ENCODE data around the gene CMIP. TPM values are rescaled to one million over a fixed set of nuclear protein-coding genes. Genes with fewer than 3 reads are reported as not detected.

Gene CMIP
- polyA plus RNA-seq, 1 of the 3 experiments (the other 2 are of a cell fraction) = 5.4 TPM

DNA sequence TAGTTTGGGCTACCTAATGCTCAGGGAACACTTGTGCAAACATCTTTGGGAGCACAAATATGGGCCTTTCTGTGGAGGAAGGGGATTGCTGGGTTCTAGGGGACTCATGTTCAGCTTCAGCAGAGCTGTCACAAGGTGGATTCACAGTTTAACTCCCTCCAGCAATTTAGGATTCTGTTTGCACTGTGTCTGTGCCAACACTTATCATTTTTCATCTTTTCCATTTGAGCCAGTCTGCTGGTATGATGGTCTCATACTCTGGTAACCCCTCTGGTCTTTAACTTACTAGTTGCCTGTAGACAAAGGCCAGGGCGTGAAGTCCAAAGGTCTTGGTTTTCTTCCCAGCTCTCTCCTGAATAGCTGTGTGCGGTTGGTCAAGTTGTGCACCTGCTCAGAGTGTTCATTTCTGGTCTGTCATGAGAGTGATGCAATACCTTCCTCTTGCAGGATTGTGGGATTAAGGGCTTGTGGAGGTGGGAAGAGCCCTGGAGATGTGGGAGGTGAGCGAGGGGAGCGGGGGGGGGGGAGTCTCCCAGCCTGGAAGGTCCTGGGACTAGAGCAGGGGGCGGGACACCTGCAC is 152.6 kb downstream of the CMIP start:
- peaks cover 7% of the 10 kb centered on the region for H3F3A ChIP-seq (replicated peaks; ENCODE audit: insufficient read depth)
- no peak overlapping the region for H3K4me3 ChIP-seq (ENCODE audit: low read depth in 2 of 2, low read length in 1 of 2)
- 100% methylated on average over 3 of the region's 5 CpGs for WGBS (ENCODE audit: low lambda C conversion rate)
- no peaks in the 10 kb centered on the region for H3K9me2 ChIP-seq
- no peaks in the 10 kb centered on the region for H3K9me3 ChIP-seq
- H3K27me3 ChIP-seq (ENCODE audit: insufficient read depth) = no peaks in the 10 kb centered on the region
- TF ChIP-seq NRF1 (IDR thresholded peaks at IDR 0.05; ENCODE audit: low read depth, low read length) (no peak), EP300 (IDR thresholded peaks at IDR 0.05; ENCODE audit: borderline replicate concordance in 1 of 2, low read depth in 1 of 2, low read length in 1 of 2) (no peak), GABPA (IDR thresholded peaks at IDR 0.05; ENCODE audit: low read depth) (no peak), CHD2 (IDR thresholded peaks at IDR 0.05; ENCODE audit: low read length, partially characterized antibody) (no peak), RAD21 (IDR thresholded peaks at IDR 0.05; ENCODE audit: low read length) (no peak)
- no peak for DNase-seq
- no peak overlapping the region for H2AFZ ChIP-seq (ENCODE audit: low read depth)
- CTCF ChIA-PET = interaction anchor here (1.2 to 1.7 kb wide), 5 partner anchors 13 to 133 kb away, joined by 3 to 6 read pairs (median 3); no protein-coding TSS in a partner anchor
- H3K4me2 ChIP-seq = no peak overlapping the region
- POLR2A ChIA-PET = no interaction called here
- no peaks in the 10 kb centered on the region for H3K36me3 ChIP-seq (replicated peaks in 1 of 2; ENCODE audit: control insufficient read depth in 1 of 2, insufficient read depth in 2 of 2, low read length in 1 of 2)
- H3K79me2 ChIP-seq (ENCODE audit: insufficient read depth) = no peaks in the 10 kb centered on the region
- peaks cover 14 to 19% of the 10 kb centered on the region in 2 experiments; a peak in 3 of 4 replicates for H3K4me1 ChIP-seq (ENCODE audit: control insufficient read depth in 1 of 2, insufficient read depth in 2 of 2, low read depth in 1 of 2, low read length in 1 of 2)
- H3K27ac ChIP-seq (ENCODE audit: low read depth in 2 of 2, low read length in 1 of 2) = no peak overlapping the region
- no peak overlapping the region for H3K9ac ChIP-seq
- H4K20me1 ChIP-seq (ENCODE audit: insufficient read depth) = 0 out of 2 replicates have a peak, but pooled peaks cover 15% of the 10 kb centered on the region

DNA sequence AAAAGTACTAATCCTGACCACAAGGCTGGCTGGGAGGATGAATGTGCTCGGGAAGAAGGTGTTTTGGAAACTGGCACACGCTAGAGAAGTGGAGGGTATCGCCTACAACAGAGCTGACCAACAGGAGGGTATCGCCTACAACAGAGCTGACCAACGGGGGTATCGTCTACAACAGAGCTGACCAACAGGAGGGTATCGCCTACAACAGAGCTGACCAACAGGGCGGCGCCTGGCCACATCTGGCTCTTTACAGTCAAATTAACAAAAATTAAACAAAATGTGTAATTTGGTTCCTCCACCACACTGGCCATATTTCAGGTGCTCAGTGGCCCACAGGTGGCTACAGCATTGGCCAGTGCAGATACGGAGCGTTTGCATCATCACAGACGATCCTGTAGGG is 153.5 kb downstream of the CMIP start:
- no peak overlapping the region for H3K4me3 ChIP-seq (ENCODE audit: low read depth in 2 of 2, low read length in 1 of 2)
- peaks cover 7% of the 10 kb centered on the region for H3F3A ChIP-seq (replicated peaks; ENCODE audit: insufficient read depth)
- no peak overlapping the region for H3K9ac ChIP-seq
- no peak for DNase-seq
- no peak overlapping the region for H3K27ac ChIP-seq (ENCODE audit: low read depth in 2 of 2, low read length in 1 of 2)
- H3K4me1 ChIP-seq (ENCODE audit: control insufficient read depth in 1 of 2, insufficient read depth in 2 of 2, low read depth in 1 of 2, low read length in 1 of 2) = peaks cover 14 to 19% of the 10 kb centered on the region in 2 experiments; a peak in 3 of 4 replicates
- H3K36me3 ChIP-seq (replicated peaks in 1 of 2; ENCODE audit: control insufficient read depth in 1 of 2, insufficient read depth in 2 of 2, low read length in 1 of 2) = no peaks in the 10 kb centered on the region
- no peak overlapping the region for H3K4me2 ChIP-seq
- no peak overlapping the region for H2AFZ ChIP-seq (ENCODE audit: low read depth)
- H3K27me3 ChIP-seq (ENCODE audit: insufficient read depth) = no peaks in the 10 kb centered on the region
- ChIA-PET POLR2A (no interaction called here), CTCF (interaction anchor here (1.2 to 1.7 kb wide), 3 partner anchors 12 to 26 kb away, joined by 3 to 6 read pairs (median 3); no protein-coding TSS in a partner anchor)
- WGBS (ENCODE audit: low lambda C conversion rate) = 96% methylated on average over 12 of the region's 12 CpGs
- H3K9me3 ChIP-seq = no peaks in the 10 kb centered on the region
- no peaks in the 10 kb centered on the region for H3K9me2 ChIP-seq
- H4K20me1 ChIP-seq (ENCODE audit: insufficient read depth) = 0 out of 2 replicates have a peak, but pooled peaks cover 12% of the 10 kb centered on the region
- TF ChIP-seq FOSL2 (IDR thresholded peaks at IDR 0.05; ENCODE audit: borderline replicate concordance, low read depth) = no peak
- TF ChIP-seq CTCF (IDR thresholded peaks at IDR 0.05) = peak; percentile 21
- no peaks in the 10 kb centered on the region for H3K79me2 ChIP-seq (ENCODE audit: insufficient read depth)

DNA sequence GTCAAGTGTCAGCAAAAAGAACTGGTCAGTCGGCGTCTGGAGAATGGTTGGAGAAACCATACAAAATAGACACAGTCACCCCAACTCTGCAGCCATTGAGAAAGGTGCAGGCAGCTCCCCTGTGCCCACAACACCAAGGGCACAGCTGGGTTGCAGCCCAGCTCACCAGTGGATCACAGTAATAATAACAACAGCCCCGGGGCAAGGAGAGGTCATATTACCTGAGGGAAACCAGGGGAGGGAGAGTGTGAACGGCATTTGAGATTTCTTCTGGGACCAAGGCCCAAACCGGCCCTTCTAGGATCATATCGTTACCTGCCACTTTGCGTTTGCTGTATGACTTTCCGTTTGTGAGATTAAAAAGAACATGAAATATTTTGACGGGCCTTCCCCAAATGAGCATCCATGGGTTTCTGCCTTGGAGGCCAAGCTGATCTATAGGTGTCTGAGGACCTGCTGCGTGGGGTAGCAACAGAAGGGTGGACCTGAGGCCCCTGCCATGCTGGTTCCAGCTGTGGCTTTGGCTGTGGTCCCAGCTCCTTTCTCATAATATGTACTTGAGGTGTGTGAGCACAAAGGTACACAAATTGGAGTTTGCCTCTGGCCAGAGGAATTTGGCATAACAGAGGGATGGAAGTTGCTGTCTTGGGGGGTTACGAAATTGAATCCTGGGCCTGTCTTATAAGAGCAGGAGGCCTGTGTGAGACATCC is 154.6 kb downstream of the CMIP start:
- H3K9ac ChIP-seq = no peak overlapping the region
- no peak for DNase-seq
- WGBS (ENCODE audit: low lambda C conversion rate) = 90% methylated on average over 11 of the region's 11 CpGs
- no peaks in the 10 kb centered on the region for H3K79me2 ChIP-seq (ENCODE audit: insufficient read depth)
- no peaks in the 10 kb centered on the region for H3K9me3 ChIP-seq
- H3K27ac ChIP-seq (ENCODE audit: low read depth in 2 of 2, low read length in 1 of 2) = no peak overlapping the region
- no peak overlapping the region for H3K4me3 ChIP-seq (ENCODE audit: low read depth in 2 of 2, low read length in 1 of 2)
- peaks cover 7% of the 10 kb centered on the region for H3F3A ChIP-seq (replicated peaks; ENCODE audit: insufficient read depth)
- H3K36me3 ChIP-seq (replicated peaks in 1 of 2; ENCODE audit: control insufficient read depth in 1 of 2, insufficient read depth in 2 of 2, low read length in 1 of 2) = no peaks in the 10 kb centered on the region
- 0 out of 2 replicates have a peak, but pooled peaks cover 12% of the 10 kb centered on the region for H4K20me1 ChIP-seq (ENCODE audit: insufficient read depth)
- no peaks in the 10 kb centered on the region for H3K9me2 ChIP-seq
- H3K4me1 ChIP-seq (ENCODE audit: control insufficient read depth in 1 of 2, insufficient read depth in 2 of 2, low read depth in 1 of 2, low read length in 1 of 2) = peaks cover 14 to 19% of the 10 kb centered on the region in 2 experiments; a peak in 3 of 4 replicates
- ChIA-PET POLR2A (no interaction called here), CTCF (interaction anchor here (0.6 to 1.0 kb wide), 3 partner anchors 24 to 186 kb away, joined by 3 to 4 read pairs (median 3); no protein-coding TSS in a partner anchor)
- no peaks in the 10 kb centered on the region for H3K27me3 ChIP-seq (ENCODE audit: insufficient read depth)
- no peak overlapping the region for H2AFZ ChIP-seq (ENCODE audit: low read depth)
- H3K4me2 ChIP-seq = no peak overlapping the region
- TF ChIP-seq, protein P1, sequence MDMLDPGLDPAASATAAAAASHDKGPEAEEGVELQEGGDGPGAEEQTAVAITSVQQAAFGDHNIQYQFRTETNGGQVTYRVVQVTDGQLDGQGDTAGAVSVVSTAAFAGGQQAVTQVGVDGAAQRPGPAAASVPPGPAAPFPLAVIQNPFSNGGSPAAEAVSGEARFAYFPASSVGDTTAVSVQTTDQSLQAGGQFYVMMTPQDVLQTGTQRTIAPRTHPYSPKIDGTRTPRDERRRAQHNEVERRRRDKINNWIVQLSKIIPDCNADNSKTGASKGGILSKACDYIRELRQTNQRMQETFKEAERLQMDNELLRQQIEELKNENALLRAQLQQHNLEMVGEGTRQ (IDR thresholded peaks at IDR 0.05; ENCODE audit: borderline replicate concordance, low read depth, low read length) = no peak
- TF ChIP-seq NRF1 (IDR thresholded peaks at IDR 0.05; ENCODE audit: low read depth, low read length) (no peak), REST (IDR thresholded peaks at IDR 0.05; ENCODE audit: low read depth, low read length) (no peak), SMC3 (IDR thresholded peaks at IDR 0.05; ENCODE audit: low read depth, low read length) (no peak), SIN3A (IDR thresholded peaks at IDR 0.05; ENCODE audit: borderline replicate concordance, low read depth, low read length) (no peak), TCF12 (IDR thresholded peaks at IDR 0.05) (no peak), MEF2A (IDR thresholded peaks at IDR 0.05; ENCODE audit: borderline replicate concordance, low read depth) (no peak), ELF1 (IDR thresholded peaks at IDR 0.05) (no peak)

Data from SK-N-SH (cell line).